Neural progenitor cell (in vitro differentiated cells): ENCODE measurements around the gene RPH3AL.

Experiments used
- CTCF ChIP-seq: fragments of 200-600 bp; sonication (generic); IDR thresholded peaks from 2 replicates; pipeline ENCODE4 v1.5.1; 2017; ENCODE audit warnings: antibody characterized with exemption, mild to moderate bottlenecking
- EZH2 ChIP-seq: fragments of 200-600 bp; sonication (generic); IDR thresholded peaks from 2 replicates; pipeline ENCODE4 v1.6.1; 2017; ENCODE audit warnings: antibody characterized with exemption, mild to moderate bottlenecking, moderate library complexity
- EZH2phosphoT487 ChIP-seq: fragments of 200-600 bp; sonication (generic); IDR thresholded peaks from 2 replicates; pipeline ENCODE4 v1.6.1; 2017; ENCODE audit warnings: antibody characterized with exemption

- TF ChIP-seq CTCF (no peak), EZH2 (no peak), EZH2phosphoT487 (no peak)
Observed at GRCh38 chr17:382644-383533, 30.3 kb upstream of the RPH3AL start.
